Bronchial epithelial cell (primary cell): ENCODE data around the gene ZBTB42. TPM values are rescaled to one million over a fixed set of nuclear protein-coding genes. Genes with fewer than 3 reads are reported as not detected.

ENCODE experiments used
- DNase-seq: peaks from one replicate; pipeline ENCODE4 v3.0.0-alpha.2; 2010; ENCODE audit warnings: low read depth
- FAIRE-seq: peaks from 2 replicates; lab custom pipeline; 2011; peaks lifted over from hg19 to GRCh38; lab: Jason Lieb, UNC
- H3K27me3 ChIP-seq: 2 replicates; pipeline ENCODE4 v1.5.1; 2011; ENCODE audit warnings: low read length; ENCODE audit not compliant: control insufficient read depth, insufficient read depth
- H3K36me3 ChIP-seq: 2 replicates; pipeline ENCODE4 v1.5.1; 2011; ENCODE audit warnings: low read length; ENCODE audit not compliant: control insufficient read depth, insufficient read depth
- H3K4me3 ChIP-seq: 2 replicates; pipeline ENCODE4 v1.5.1; 2011; ENCODE audit warnings: mild to moderate bottlenecking, low read depth, low read length, control low read depth
- CTCF ChIP-seq: IDR thresholded peaks from 2 replicates; pipeline ENCODE4 v1.5.1; 2011; ENCODE audit warnings: mild to moderate bottlenecking, moderate library complexity, low read length, control low read depth, inconsistent platforms; ENCODE audit not compliant: insufficient read depth, severe bottlenecking
- total RNA-seq: library from RNA; depleted of rRNA; stranded (reverse); fragments of >200 nt; gene quantifications from 2 replicates; pipeline ENCODE4 v1.2.1, GENCODE V29; 2014

Gene ZBTB42
- total RNA-seq, 1 donor from 2014 or later = 5.3 TPM

GRCh38 chr14:104784218-104784568 lies 16.7 kb upstream of the ZBTB42 start:
- peaks cover 18% of the 10 kb centered on the region for H3K36me3 ChIP-seq
- DNase-seq = no peak
- FAIRE-seq = no peak

GRCh38 chr14:104784846-104785707 lies 15.8 kb upstream of the ZBTB42 start:
- no peak for FAIRE-seq
- Histone ChIP-seq H3K36me3 (peaks cover 17% of the 10 kb centered on the region), H3K27me3 (no peaks in the 10 kb centered on the region), H3K4me3 (no peak overlapping the region)
- DNase-seq = no peak
- TF ChIP-seq CTCF = no peak

More at GRCh38 chr14:104784218-104784568, 16.7 kb upstream of the ZBTB42 start:
- Histone ChIP-seq H3K27me3 (no peaks in the 10 kb centered on the region), H3K4me3 (no peak overlapping the region)
- TF ChIP-seq CTCF = no peak

GRCh38 chr14:104785708-104786080 lies 15.2 kb upstream of the ZBTB42 start:
- no peak overlapping the region for H3K4me3 ChIP-seq
- peaks cover 20% of the 10 kb centered on the region for H3K36me3 ChIP-seq
- FAIRE-seq (no peak), DNase-seq (no peak)
- TF ChIP-seq CTCF = no peak
- no peaks in the 10 kb centered on the region for H3K27me3 ChIP-seq

- Histone ChIP-seq H3K27me3 (no peaks in the 10 kb centered on the region), H3K4me3 (no peak overlapping the region), H3K36me3 (peaks cover 23% of the 10 kb centered on the region)
- FAIRE-seq = no peak
- TF ChIP-seq CTCF = peak; percentile 22
- DNase-seq = no peak
Measured at GRCh38 chr14:104786091-104786586, 14.8 kb upstream of the ZBTB42 start.

GRCh38 chr14:104786726-104787675 lies 13.9 kb upstream of the ZBTB42 start:
- H3K27me3 ChIP-seq = no peaks in the 10 kb centered on the region
- FAIRE-seq (no peak), DNase-seq (no peak)
- peaks cover 29% of the 10 kb centered on the region for H3K36me3 ChIP-seq
- H3K4me3 ChIP-seq = no peak overlapping the region
- no peak for TF ChIP-seq CTCF
